ENCODE results near the gene RTN4R. TPM values are rescaled to one million over a fixed set of nuclear protein-coding genes. Genes with fewer than 3 reads are reported as not detected.

The RTN4R gene
- total and polyA plus RNA-seq, 9 of the 15 experiments (the other 6 are each of a cell fraction or from before 2014, with no cell fraction given), result 0.04 to 2.8 (median 1.4) TPM; not detected in 3

GRCh38 chr22:20268279-20269012 lies at the start of gene RTN4R (continued):
- TF ChIP-seq, protein P1, sequence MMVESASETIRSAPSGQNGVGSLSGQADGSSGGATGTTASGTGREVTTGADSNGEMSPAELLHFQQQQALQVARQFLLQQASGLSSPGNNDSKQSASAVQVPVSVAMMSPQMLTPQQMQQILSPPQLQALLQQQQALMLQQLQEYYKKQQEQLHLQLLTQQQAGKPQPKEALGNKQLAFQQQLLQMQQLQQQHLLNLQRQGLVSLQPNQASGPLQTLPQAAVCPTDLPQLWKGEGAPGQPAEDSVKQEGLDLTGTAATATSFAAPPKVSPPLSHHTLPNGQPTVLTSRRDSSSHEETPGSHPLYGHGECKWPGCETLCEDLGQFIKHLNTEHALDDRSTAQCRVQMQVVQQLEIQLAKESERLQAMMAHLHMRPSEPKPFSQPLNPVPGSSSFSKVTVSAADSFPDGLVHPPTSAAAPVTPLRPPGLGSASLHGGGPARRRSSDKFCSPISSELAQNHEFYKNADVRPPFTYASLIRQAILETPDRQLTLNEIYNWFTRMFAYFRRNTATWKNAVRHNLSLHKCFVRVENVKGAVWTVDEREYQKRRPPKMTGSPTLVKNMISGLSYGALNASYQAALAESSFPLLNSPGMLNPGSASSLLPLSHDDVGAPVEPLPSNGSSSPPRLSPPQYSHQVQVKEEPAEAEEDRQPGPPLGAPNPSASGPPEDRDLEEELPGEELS (CRISPR knock-in tag; IDR thresholded peaks at IDR 0.05; ENCODE audit: borderline replicate concordance), result 0 out of 2 replicates have a peak, but pooled peaks have one; percentile 38
- TF ChIP-seq NR4A1 (CRISPR knock-in tag; IDR thresholded peaks at IDR 0.05) (0 out of 2 replicates have a peak, but pooled peaks have one; percentile 58), NR4A1 (tag; IDR thresholded peaks at IDR 0.05) (no peak), E2F3 (CRISPR knock-in tag; IDR thresholded peaks at IDR 0.05) (peak; percentile 65; the same call in 1 of the 2 replicates), SIN3A (IDR thresholded peaks at IDR 0.05; ENCODE audit: borderline replicate concordance in 2 of 2, control insufficient read depth in 1 of 2, low read depth in 2 of 2, low read length in 2 of 2) (0 out of 4 replicates have a peak, but pooled peaks of 1 of the 2 experiments have one; percentile 10), PCBP1 (IDR thresholded peaks at IDR 0.05; ENCODE audit: low read depth, low read length, poor library complexity, severe bottlenecking) (peak; percentile 65), JUN (IDR thresholded peaks at IDR 0.05; ENCODE audit: borderline replicate concordance, low read depth, low read length) (peak; percentile 73; the same call in 1 of the 2 replicates), JUN (CRISPR knock-in tag; IDR thresholded peaks at IDR 0.05; ENCODE audit: borderline replicate concordance) (no peak), IRF2 (CRISPR knock-in tag; IDR thresholded peaks at IDR 0.05) (no peak), HCFC1 (IDR thresholded peaks at IDR 0.05; ENCODE audit: low read depth, low read length) (peak; percentile 52), ZKSCAN1 (IDR thresholded peaks at IDR 0.05; ENCODE audit: low read depth, low read length) (peak; percentile 11; the same call in 1 of the 2 replicates), CXXC5 (CRISPR knock-in tag; IDR thresholded peaks at IDR 0.05) (peak; percentile 92), FOXK1 (CRISPR knock-in tag; IDR thresholded peaks at IDR 0.05; ENCODE audit: borderline replicate concordance) (peak; percentile 92; the same call in 1 of the 2 replicates), ZHX1 (conservative IDR thresholded peaks at IDR 0.05; ENCODE audit: low read length) (0 out of 2 replicates have a peak, but pooled peaks have one; percentile 67)
- TF ChIP-seq, protein P2, sequence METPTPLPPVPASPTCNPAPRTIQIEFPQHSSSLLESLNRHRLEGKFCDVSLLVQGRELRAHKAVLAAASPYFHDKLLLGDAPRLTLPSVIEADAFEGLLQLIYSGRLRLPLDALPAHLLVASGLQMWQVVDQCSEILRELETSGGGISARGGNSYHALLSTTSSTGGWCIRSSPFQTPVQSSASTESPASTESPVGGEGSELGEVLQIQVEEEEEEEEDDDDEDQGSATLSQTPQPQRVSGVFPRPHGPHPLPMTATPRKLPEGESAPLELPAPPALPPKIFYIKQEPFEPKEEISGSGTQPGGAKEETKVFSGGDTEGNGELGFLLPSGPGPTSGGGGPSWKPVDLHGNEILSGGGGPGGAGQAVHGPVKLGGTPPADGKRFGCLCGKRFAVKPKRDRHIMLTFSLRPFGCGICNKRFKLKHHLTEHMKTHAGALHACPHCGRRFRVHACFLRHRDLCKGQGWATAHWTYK (CRISPR knock-in tag; IDR thresholded peaks at IDR 0.05), result peak; percentile 68
- TF ChIP-seq, protein P3, sequence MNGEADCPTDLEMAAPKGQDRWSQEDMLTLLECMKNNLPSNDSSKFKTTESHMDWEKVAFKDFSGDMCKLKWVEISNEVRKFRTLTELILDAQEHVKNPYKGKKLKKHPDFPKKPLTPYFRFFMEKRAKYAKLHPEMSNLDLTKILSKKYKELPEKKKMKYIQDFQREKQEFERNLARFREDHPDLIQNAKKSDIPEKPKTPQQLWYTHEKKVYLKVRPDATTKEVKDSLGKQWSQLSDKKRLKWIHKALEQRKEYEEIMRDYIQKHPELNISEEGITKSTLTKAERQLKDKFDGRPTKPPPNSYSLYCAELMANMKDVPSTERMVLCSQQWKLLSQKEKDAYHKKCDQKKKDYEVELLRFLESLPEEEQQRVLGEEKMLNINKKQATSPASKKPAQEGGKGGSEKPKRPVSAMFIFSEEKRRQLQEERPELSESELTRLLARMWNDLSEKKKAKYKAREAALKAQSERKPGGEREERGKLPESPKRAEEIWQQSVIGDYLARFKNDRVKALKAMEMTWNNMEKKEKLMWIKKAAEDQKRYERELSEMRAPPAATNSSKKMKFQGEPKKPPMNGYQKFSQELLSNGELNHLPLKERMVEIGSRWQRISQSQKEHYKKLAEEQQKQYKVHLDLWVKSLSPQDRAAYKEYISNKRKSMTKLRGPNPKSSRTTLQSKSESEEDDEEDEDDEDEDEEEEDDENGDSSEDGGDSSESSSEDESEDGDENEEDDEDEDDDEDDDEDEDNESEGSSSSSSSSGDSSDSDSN (IDR thresholded peaks at IDR 0.05; ENCODE audit: borderline replicate concordance in 1 of 2, low read depth in 2 of 2, low read length in 2 of 2), result peak; percentile 55 to 96; a peak in 2 of 4 replicates
- TF ChIP-seq, protein P4, sequence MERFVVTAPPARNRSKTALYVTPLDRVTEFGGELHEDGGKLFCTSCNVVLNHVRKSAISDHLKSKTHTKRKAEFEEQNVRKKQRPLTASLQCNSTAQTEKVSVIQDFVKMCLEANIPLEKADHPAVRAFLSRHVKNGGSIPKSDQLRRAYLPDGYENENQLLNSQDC (CRISPR knock-in tag; IDR thresholded peaks at IDR 0.05), result no peak

Data from K562 (cell line).